Panc1 (cell line): ENCODE measurements around the gene TMCC1. TPM values are rescaled to one million over a fixed set of nuclear protein-coding genes. Genes with fewer than 3 reads are reported as not detected.

Experiments used
- ATAC-seq: fragments of 200-7000 bp; cut with Tn5 transposase; 2 replicates; pipeline ENCODE4 v1.9.1; 2020; ENCODE audit warnings: mild to moderate bottlenecking, moderate library complexity
- BruUV-seq: library from RNA; stranded (reverse); fragments of 400-500 nt; replicated peaks from 2 replicates; lab custom pipeline; 2021; lab: Mats Ljungman, UMichigan
- CTCF ChIA-PET: fragments of 300-600 bp; sonication (Branson Sonifier 250); formaldehyde crosslinking; loops from one replicate; lab custom pipeline; 2022; ENCODE audit warnings: antibody characterized with exemption; lab: Charles Lee
- POLR2A ChIA-PET: fragments of 300-600 bp; sonication (Branson Sonifier 250); formaldehyde crosslinking; loops from one replicate; lab custom pipeline; 2022; ENCODE audit warnings: antibody characterized with exemption; lab: Charles Lee
- DNase-seq: peaks from one replicate; pipeline ENCODE4 v3.0.0-alpha.2; 2010; ENCODE audit warnings: low read depth, low spot score
- H3K27ac ChIP-seq: 2 replicates; pipeline ENCODE4 v1.5.1; 2011; ENCODE audit warnings: mild to moderate bottlenecking, low read length, inconsistent platforms
- H3K27me3 ChIP-seq: fragments of 200-500 bp; sonication (Bioruptor generic); 2 replicates; pipeline ENCODE4 v1.6.0; 2014; ENCODE audit warnings: low read length, inconsistent platforms; ENCODE audit not compliant: control insufficient read depth, insufficient read depth
- H3K36me3 ChIP-seq: fragments of 200-500 bp; sonication (Bioruptor generic); 2 replicates; pipeline ENCODE4 v1.5.1; 2014; ENCODE audit warnings: inconsistent platforms, mild to moderate bottlenecking, low read length, moderate library complexity; ENCODE audit not compliant: control insufficient read depth, insufficient read depth
- H3K4me1 ChIP-seq: 2 replicates; pipeline ENCODE4 v1.5.1; 2011; ENCODE audit warnings: inconsistent platforms, mild to moderate bottlenecking, low read length, moderate library complexity; ENCODE audit not compliant: control insufficient read depth, insufficient read depth
- H3K4me3 ChIP-seq, 2 experiments: 2 replicates each; pipeline ENCODE4 v1.5.1; 2011 to 2012; ENCODE audit warnings: low read depth in 2 of 2, low read length in 2 of 2, mild to moderate bottlenecking in 2 of 2, inconsistent platforms in 1 of 2, moderate library complexity in 1 of 2
- H3K9me3 ChIP-seq: fragments of 200-500 bp; sonication (Bioruptor generic); 2 replicates; pipeline ENCODE4 v1.5.1; 2014; ENCODE audit warnings: low read depth, mild to moderate bottlenecking, inconsistent platforms, low read length, moderate library complexity; ENCODE audit not compliant: control insufficient read depth, insufficient read depth
- CTCF ChIP-seq: fragments of 450-650 bp; IDR thresholded peaks from 2 replicates; pipeline ENCODE4 v1.5.1; 2017; ENCODE audit warnings: mild to moderate bottlenecking
- POLR2AphosphoS5 ChIP-seq: IDR thresholded peaks from 2 replicates; pipeline ENCODE4 v1.6.1; 2012; ENCODE audit warnings: mild to moderate bottlenecking, low read depth, low read length, moderate library complexity
- REST ChIP-seq, 2 experiments: IDR thresholded peaks; 2 replicates each; pipeline ENCODE4 v1.6.1; 2011 to 2012; ENCODE audit warnings: low read depth in 2 of 2, control low read depth in 1 of 2, low read length in 1 of 2, mild to moderate bottlenecking in 1 of 2, moderate library complexity in 1 of 2; ENCODE audit not compliant: insufficient read depth in 1 of 2
- SIN3A ChIP-seq: IDR thresholded peaks from 2 replicates; pipeline ENCODE4 v1.6.1; 2012; ENCODE audit warnings: low read depth, mild to moderate bottlenecking, low read length, moderate library complexity, borderline replicate concordance; ENCODE audit not compliant: insufficient read depth
- TCF7L2 ChIP-seq: IDR thresholded peaks from 2 replicates; pipeline ENCODE4 v1.6.1; 2011; ENCODE audit warnings: mild to moderate bottlenecking, low read depth, low read length, inconsistent platforms
- in situ Hi-C: cut with HindIII; loops from 2 replicates; pipeline ENCODE4 v1.10.0; 2016; ENCODE audit warnings: low sequenced_read_pairs, low pct_unique_long_range_greater_than_20kb
- intact Hi-C: fragments of 100-400 bp; cut with micrococcal nuclease; formaldehyde crosslinking; loops from one replicate; pipeline ENCODE4 v1.10.0; 2022; ENCODE audit not compliant: unreplicated experiment
- total RNA-seq: library from RNA; stranded (reverse); gene quantifications from one replicate; pipeline ENCODE4 v1.2.1, GENCODE V29; 2021; ENCODE audit not compliant: unreplicated experiment

The TMCC1 gene
- total RNA-seq, 1 experiment from 2014 or later = 33.2 TPM

- TF ChIP-seq POLR2AphosphoS5 = no peak; the same call in 1 of the 2 replicates
- TF ChIP-seq SIN3A = peak; percentile 43; the same call in 1 of the 2 replicates
- no peak for TF ChIP-seq REST (IDR thresholded peaks at IDR 0.05; ENCODE audit: insufficient read depth in 1 of 2, low read depth in 2 of 2, low read length in 1 of 2)
- no peak for TF ChIP-seq CTCF
- no peak for TF ChIP-seq TCF7L2
- H3K27ac ChIP-seq = peak overlapping the region; percentile 95
- intact Hi-C loops = no loop called here
- peak; percentile 91 for ATAC-seq
- in situ Hi-C loops = no loop called here
- no TSS peak for BruUV-seq
- DNase-seq = no peak
- peak overlapping the region; percentile 75 to 92 for H3K4me3 ChIP-seq
- CTCF ChIA-PET = interaction anchor here (0.6 kb wide), 1 partner anchor 67 kb away, joined by 3 read pairs; no protein-coding TSS in a partner anchor
- no peaks in the 10 kb centered on the region for H3K27me3 ChIP-seq
- POLR2A ChIA-PET = interaction anchor here (0.6 kb wide), 1 partner anchor 261 kb away, joined by 3 read pairs; no protein-coding TSS in a partner anchor
- peaks cover 45% of the 10 kb centered on the region for H3K4me1 ChIP-seq
- H3K36me3 ChIP-seq = no peaks in the 10 kb centered on the region
- no peaks in the 10 kb centered on the region for H3K9me3 ChIP-seq
Observed at GRCh38 chr3:129892857-129893580, 492 bp downstream of the TMCC1 start.

GRCh38 chr3:129892486-129892856 lies 1.0 kb downstream of the TMCC1 start:
- CTCF ChIA-PET = no interaction called here
- POLR2A ChIA-PET = interaction anchor here (0.6 kb wide), 1 partner anchor 260 kb away, joined by 3 read pairs; no protein-coding TSS in a partner anchor
- Histone ChIP-seq H3K4me1 (peaks cover 48% of the 10 kb centered on the region), H3K36me3 (no peaks in the 10 kb centered on the region), H3K4me3 (peak overlapping the region; percentile 75 to 92), H3K27me3 (no peaks in the 10 kb centered on the region), H3K27ac (peak overlapping the region; percentile 95), H3K9me3 (no peaks in the 10 kb centered on the region)
- no peak for DNase-seq
- BruUV-seq = TSS peak; percentile 63
- in situ Hi-C loops (no loop called here), intact Hi-C loops (no loop called here)
- no peak for ATAC-seq
- TF ChIP-seq TCF7L2 (no peak), REST (IDR thresholded peaks at IDR 0.05; ENCODE audit: insufficient read depth in 1 of 2, low read depth in 2 of 2, low read length in 1 of 2) (no peak), CTCF (no peak), SIN3A (0 out of 2 replicates have a peak, but pooled peaks have one; percentile 44)
